Thymus (tissue), 11 donors: Measurements from ENCODE around the gene TRAP1. TPM values are rescaled to one million over a fixed set of nuclear protein-coding genes. Genes with fewer than 3 reads are reported as not detected.

Experiments
- DNase-seq, 9 donors: peaks; one replicate each; pipeline ENCODE4 v3.0.0-alpha.2; 2013; ENCODE audit warnings: low spot score in 9 of 9, low read depth in 6 of 9, missing footprints in 1 of 9
- H3K27ac ChIP-seq, 2 donors: one replicate each; pipeline ENCODE4 v1.5.1; 2013; ENCODE audit warnings: control low read depth in 1 of 2, low read depth in 1 of 2, low read length in 1 of 2, mild to moderate bottlenecking in 1 of 2, moderate library complexity in 1 of 2
- H3K27me3 ChIP-seq, 2 donors: one replicate each; pipeline ENCODE4 v1.5.1; 2013; ENCODE audit warnings: low read length in 1 of 2; ENCODE audit not compliant: control insufficient read depth in 2 of 2, insufficient read depth in 1 of 2
- H3K36me3 ChIP-seq, 2 donors: one replicate each; pipeline ENCODE4 v1.5.1; 2013; ENCODE audit warnings: low read length in 1 of 2, mild to moderate bottlenecking in 1 of 2, moderate library complexity in 1 of 2; ENCODE audit not compliant: control insufficient read depth in 2 of 2, insufficient read depth in 2 of 2
- H3K4me1 ChIP-seq, 2 donors: one replicate each; pipeline ENCODE4 v1.5.1; 2013; ENCODE audit warnings: low read length in 2 of 2; ENCODE audit not compliant: control insufficient read depth in 2 of 2, insufficient read depth in 2 of 2
- H3K4me3 ChIP-seq, 2 donors: one replicate each; pipeline ENCODE4 v1.5.1; 2013; ENCODE audit warnings: low read length in 2 of 2, control low read depth in 1 of 2, mild to moderate bottlenecking in 1 of 2
- H3K9me3 ChIP-seq, 2 donors: one replicate each; pipeline ENCODE4 v1.5.1; 2013; ENCODE audit warnings: low read length in 1 of 2, mild to moderate bottlenecking in 1 of 2; ENCODE audit not compliant: control insufficient read depth in 2 of 2, insufficient read depth in 1 of 2
- WGBS: extraction: QIAGEN DNeasy Blood & Tissue Kit; methylation state at CpG from one replicate; pipeline ENCODE4 v1.1.7; 2013; 5-methylcytosine and 5-hydroxymethylcytosine counted together
- polyA plus RNA-seq: library from polyadenylated mRNA; stranded (reverse); fragments of 200-250 nt; gene quantifications from one replicate; pipeline ENCODE4 v1.2.3, GENCODE V29; 2013
- total RNA-seq: library from RNA; stranded (reverse); fragments of 120-200 nt; gene quantifications from one replicate; pipeline ENCODE4 v1.2.4, GENCODE V29; 2013
- donor health status: healthy.

TRAP1 gene
- total and polyA plus RNA-seq, 2 donors, result 46.5 to 48.4 TPM

DNA sequence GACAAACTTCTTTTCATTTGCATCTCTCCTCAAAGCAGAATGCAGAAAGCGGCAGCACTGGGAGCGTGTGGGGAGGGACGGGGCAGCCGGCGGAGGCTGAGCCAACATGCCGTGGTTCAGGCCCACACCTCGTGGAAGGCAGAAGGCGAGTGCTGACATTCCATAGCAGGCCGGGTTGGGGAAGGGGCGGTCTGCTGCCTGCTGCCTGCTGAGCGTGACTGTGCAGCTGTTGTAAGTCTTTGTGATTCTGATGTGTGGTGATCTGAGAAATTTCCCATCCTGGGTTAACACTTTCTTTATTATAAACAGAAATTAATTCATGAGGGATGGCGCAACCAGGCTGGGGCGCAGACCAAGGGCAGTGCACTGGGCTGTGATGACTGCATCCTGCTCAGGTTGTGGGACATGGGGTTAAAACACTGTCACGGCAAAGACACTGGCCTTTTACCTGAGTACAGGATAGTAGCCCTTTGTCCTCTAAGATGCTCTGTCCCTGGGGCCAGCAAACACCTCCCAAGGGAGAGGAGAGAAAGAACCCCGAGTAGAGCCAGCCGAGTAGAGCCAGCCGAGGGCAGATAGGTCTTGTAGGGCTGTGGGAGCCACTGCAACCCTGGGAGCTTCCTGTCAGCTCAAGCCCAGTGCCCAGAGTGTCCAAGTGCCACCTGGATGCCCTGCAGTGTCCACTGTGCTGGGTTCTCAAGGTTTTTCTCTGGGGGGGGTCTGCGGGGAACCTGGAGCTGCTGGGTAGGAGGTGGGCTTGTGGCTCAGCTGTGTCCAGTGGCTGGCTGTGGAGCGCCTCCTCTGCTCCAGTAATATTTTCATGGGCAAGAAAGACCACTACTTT, 71.6 kb downstream of the TRAP1 start:
- no peak for DNase-seq

DNA sequence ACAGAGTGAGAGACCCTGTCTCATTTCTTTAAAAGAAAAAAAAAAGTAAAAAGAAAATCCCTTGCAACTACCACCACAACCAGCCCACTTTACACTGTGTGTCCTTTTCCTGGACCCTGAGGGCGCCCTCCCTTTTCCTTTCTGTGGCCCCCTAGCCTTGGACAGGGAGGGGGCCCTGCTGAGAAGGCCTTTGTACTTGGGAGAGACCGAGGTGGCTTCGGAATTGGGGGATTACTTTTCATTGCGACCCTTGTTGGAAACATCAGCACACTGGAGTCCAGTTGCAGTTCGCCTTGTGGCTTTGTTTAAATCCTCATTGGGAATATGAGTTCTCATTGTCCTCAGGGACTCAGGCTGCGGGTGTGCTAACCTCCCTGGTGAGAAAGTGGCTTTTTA, 72.2 kb downstream of the TRAP1 start:
- no peak for DNase-seq
- no peak overlapping the region for H3K27ac ChIP-seq
- H3K27me3 ChIP-seq, result no peaks in the 10 kb centered on the region
- H3K4me3 ChIP-seq, result no peak overlapping the region
- WGBS, result 90% methylated on average over 6 of the region's 6 CpGs
- H3K4me1 ChIP-seq, result peaks cover 0 to 3% of the 10 kb centered on the region in 2 donors
- H3K9me3 ChIP-seq, result no peaks in the 10 kb centered on the region
- H3K36me3 ChIP-seq, result peaks cover 40 to 42% of the 10 kb centered on the region in 2 donors

More for the DNA sequence above, 71.6 kb downstream of the TRAP1 start:
- Histone ChIP-seq H3K27ac (no peak overlapping the region), H3K36me3 (peaks cover 38 to 39% of the 10 kb centered on the region in 2 donors), H3K4me3 (no peak overlapping the region), H3K27me3 (no peaks in the 10 kb centered on the region), H3K9me3 (no peaks in the 10 kb centered on the region), H3K4me1 (peaks cover 0 to 4% of the 10 kb centered on the region in 2 donors)
- 97% methylated on average over 19 of the region's 19 CpGs for WGBS

DNA sequence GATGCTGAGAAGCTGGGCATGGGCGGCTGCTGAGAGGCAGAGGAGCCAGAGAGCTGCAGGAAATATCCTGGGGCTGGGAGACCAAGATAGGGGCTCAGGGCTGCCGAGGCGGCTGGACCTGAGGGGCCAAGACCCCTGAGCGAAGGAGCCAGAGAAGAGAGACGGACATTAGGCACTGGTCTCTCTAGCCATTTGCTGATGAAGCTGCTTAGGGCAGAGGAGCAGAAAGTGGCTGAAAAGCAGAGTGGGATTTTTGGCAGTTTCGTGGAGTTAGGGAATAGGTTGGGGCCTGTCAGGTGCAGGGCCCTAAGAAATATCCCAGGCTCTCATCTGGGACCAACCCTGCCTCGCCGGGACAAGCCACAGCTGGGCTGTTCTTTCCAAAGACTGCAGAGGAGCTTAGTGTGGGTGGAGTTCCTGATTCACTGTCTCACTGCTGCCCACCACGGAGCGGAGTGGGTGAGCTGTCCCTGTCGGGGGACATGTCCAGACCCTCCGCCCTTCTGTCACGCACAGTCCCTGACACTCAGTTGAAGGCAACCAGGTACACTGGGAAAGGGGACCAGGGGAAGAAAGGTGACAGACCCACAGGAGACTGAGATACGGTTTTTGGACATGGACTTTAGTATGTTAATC, 74.1 kb downstream of the TRAP1 start:
- 96% methylated on average over 14 of the region's 14 CpGs for WGBS
- H3K27ac ChIP-seq, result no peak overlapping the region
- H3K36me3 ChIP-seq, result peaks cover 40 to 42% of the 10 kb centered on the region in 2 donors
- no peak for DNase-seq
- peaks cover 0 to 3% of the 10 kb centered on the region in 2 donors for H3K4me1 ChIP-seq
- no peaks in the 10 kb centered on the region for H3K27me3 ChIP-seq
- no peaks in the 10 kb centered on the region for H3K9me3 ChIP-seq
- no peak overlapping the region for H3K4me3 ChIP-seq

DNA sequence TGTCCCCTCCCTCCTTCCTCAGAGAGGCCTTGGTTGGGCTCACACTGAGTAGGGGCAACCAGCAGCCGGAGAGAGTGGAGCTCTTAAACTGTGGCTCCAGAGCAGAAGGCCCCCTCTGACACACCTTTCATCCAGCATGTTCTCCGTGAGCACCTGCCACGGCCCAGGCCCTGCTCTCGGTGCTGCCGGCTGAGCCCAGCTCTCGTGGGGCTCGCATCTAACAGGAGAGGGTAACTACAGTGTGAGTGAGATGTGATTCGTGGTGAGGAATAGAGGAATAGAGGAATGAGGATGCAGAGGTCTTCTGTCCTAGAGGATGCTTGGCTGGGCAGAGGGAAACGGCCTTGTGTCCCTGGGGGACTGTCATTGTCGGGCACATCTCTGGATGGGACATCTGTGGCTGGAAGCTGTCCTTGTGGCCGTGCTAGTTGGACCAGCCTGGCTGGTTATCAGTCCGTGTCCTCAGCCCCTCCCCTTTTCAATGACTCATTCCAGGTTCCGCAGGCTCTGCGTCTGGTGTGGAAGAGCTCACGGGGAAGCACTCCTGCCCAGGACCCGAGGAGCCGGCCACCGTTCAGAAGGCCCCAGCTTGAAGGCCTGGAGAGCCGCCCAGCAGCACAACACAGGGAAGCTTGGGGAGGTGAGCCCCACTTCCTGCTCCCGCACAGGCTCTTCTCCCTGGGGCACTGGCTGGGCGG, 74.8 kb downstream of the TRAP1 start:
- 96% methylated on average over 21 of the region's 21 CpGs for WGBS
- Histone ChIP-seq H3K9me3 (no peaks in the 10 kb centered on the region), H3K4me3 (no peak overlapping the region), H3K36me3 (peaks cover 40 to 42% of the 10 kb centered on the region in 2 donors), H3K27me3 (no peaks in the 10 kb centered on the region), H3K4me1 (peaks cover 5 to 6% of the 10 kb centered on the region in 2 donors), H3K27ac (no peak overlapping the region)
- no peak for DNase-seq

DNA sequence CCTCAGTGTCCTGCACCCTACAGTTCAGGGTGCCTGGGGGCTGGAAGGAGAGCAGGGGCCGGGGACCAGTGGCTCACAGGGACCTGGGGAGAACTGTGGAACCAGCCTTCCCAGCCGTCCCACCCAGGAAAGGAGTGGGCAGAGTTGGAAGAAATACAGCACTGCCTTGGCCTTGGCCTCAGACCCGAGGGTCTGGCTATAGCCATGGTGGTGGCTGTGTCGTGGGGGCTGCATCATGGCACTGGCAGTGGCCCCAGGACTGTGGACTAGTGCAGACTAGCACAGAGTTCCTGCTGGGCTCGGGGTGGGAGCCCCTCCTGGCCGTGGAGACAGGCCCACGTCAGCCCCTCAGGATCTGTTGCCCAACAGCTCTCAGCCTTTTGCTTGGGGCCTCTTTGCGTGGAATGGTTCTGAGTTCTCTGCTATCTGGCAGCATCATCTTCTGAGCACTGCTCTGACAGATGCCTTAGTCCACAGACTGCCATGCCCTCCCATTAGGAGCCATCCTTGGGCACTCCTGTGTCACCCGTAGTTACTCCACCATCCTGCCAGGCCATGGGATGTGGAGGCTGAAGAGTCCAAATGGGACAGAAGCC, 75.4 kb downstream of the TRAP1 start:
- no peak for DNase-seq
- H3K4me3 ChIP-seq, result no peak overlapping the region
- H3K9me3 ChIP-seq, result no peaks in the 10 kb centered on the region
- peaks cover 11 to 12% of the 10 kb centered on the region in 2 donors for H3K4me1 ChIP-seq
- WGBS, result 98% methylated on average over 9 of the region's 9 CpGs
- H3K27me3 ChIP-seq, result no peaks in the 10 kb centered on the region
- H3K27ac ChIP-seq, result no peak overlapping the region
- peaks cover 39 to 41% of the 10 kb centered on the region in 2 donors for H3K36me3 ChIP-seq

DNA sequence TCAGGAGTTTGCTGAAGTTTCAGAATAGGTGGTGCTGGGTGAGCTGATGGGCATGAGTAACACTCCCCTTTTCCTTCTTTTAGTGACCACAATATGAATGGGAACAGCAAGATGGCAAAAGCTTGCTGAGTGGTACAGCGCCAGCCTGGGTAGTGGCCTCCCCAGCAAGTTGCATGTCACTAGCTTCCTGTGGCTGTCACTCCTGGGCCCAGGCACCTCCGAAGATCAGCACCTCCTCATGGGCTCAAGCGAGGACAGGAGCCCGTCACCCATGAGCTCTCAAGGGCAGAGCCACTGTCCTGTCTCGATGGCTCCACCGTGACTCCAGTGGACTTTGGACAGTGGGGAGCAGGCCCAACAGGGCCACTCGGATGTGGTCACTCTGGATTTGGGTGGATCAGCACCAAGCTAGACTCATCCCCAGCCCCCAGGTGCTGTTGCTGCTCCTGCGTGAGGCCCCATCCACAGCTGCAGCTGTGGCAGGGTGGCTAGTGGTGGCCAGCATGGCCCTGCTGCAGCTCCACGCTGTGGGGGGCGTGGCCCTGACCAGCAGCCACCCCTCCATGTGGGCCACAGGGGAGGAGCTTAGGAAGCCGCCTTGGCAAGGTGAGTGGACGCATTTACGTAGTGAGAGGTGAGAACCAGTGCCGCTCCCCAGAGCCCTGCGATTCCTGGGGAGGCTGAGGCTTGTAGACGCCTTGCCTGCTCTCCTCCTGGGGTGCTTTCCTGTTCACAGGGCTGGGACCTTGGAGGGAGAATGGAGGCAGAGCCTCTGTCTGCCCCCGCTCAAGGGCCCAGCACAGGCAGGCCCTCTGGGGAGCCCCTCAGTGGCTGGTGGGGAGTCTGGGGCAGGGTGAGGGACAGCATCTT, 76.5 kb downstream of the TRAP1 start:
- H3K9me3 ChIP-seq, result no peaks in the 10 kb centered on the region
- H3K27me3 ChIP-seq, result no peaks in the 10 kb centered on the region
- H3K4me3 ChIP-seq, result no peak overlapping the region
- DNase-seq, result no peak
- peaks cover 34 to 37% of the 10 kb centered on the region in 2 donors for H3K36me3 ChIP-seq
- H3K27ac ChIP-seq, result no peak overlapping the region
- WGBS, result 98% methylated on average over 17 of the region's 17 CpGs
- peaks cover 12 to 16% of the 10 kb centered on the region in 2 donors for H3K4me1 ChIP-seq

DNA sequence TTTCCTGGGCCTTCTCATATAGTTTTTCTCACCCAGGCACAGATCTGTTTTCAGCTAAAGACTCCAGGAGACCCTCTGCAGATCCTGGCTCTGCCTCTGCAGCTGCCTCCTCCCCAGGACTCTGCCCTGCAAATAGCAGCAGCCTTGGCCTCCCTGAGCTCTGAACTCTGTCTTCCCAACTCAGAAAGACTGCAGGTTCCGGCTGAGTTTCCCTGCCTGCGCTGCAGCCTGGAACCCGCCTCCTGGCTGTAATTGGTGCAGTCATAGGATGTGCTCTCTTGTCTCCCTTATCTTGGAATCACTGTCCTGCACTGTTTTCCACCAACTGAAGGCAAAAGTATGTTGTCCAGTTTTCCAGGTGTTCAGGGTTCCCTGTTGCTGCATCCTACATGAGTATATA, 77.1 kb downstream of the TRAP1 start:
- Histone ChIP-seq H3K27me3 (no peaks in the 10 kb centered on the region), H3K9me3 (no peaks in the 10 kb centered on the region), H3K36me3 (peaks cover 31 to 32% of the 10 kb centered on the region in 2 donors), H3K4me3 (no peak overlapping the region), H3K4me1 (peaks cover 12 to 13% of the 10 kb centered on the region in 2 donors), H3K27ac (no peak overlapping the region)
- WGBS, result 98% methylated on average over 3 of the region's 3 CpGs
- DNase-seq, result no peak

DNA sequence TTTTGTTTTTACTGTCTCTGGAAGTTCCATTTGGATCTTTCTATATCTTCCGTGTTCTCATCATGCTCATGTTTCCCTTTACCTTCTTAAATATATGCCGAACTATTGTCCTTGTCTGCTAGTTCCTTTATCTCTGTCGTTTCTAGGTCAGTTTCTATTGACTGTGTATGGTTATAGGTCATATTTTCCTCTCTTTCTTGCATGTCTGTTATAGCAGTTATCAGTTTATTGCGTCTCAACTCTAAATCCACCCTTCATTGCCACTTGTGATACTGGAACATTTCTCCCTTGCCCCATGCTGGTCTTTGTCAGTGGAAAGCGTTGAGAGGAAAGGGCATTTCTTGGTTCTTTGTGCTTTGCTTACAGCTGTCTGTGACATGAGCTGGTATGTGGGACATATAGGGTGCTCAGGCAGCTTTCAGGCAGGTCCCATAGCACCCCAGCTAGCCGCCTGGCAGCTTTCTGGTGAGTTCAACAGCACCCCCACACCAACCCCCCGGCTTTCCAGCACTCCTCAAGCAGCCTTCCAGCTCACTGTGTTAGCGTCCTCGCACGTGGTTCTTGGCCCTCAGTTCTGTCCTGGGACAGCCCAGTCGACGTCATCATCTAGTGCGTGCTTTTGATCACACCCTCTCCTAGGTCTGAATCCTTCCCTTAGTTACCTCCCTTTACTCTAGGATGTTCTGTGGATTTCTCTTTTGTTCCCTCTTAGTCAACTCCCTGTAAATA, 78.2 kb downstream of the TRAP1 start:
- Histone ChIP-seq H3K9me3 (no peaks in the 10 kb centered on the region), H3K4me3 (no peak overlapping the region), H3K27ac (no peak overlapping the region), H3K27me3 (no peaks in the 10 kb centered on the region), H3K36me3 (peaks cover 30 to 31% of the 10 kb centered on the region in 2 donors), H3K4me1 (peaks cover 12 to 13% of the 10 kb centered on the region in 2 donors)
- WGBS, result 98% methylated on average over 13 of the region's 13 CpGs
- DNase-seq, result no peak
